Duodenal mucosa (tissue), 2 donors: ENCODE data around the gene GMEB1.
"Not testable (repeated sequence)": the region's sequence is repeated elsewhere in the genome, so short reads cannot be mapped to it uniquely, and the experiment has no call there.

Experiments
- H3K27ac ChIP-seq: one replicate; pipeline ENCODE4 v1.7.0; 2013; ENCODE audit warnings: low read depth, low read length
- H3K27me3 ChIP-seq, 2 donors: one replicate each; pipeline ENCODE4 v1.7.0; 2013; ENCODE audit warnings: low read length in 2 of 2, control low read depth in 1 of 2; ENCODE audit not compliant: insufficient read depth in 2 of 2, control insufficient read depth in 1 of 2
- H3K36me3 ChIP-seq, 2 donors: one replicate each; pipeline ENCODE4 v1.7.0; 2013; ENCODE audit warnings: low read length in 2 of 2, control low read depth in 1 of 2; ENCODE audit not compliant: insufficient read depth in 2 of 2, control insufficient read depth in 1 of 2
- H3K4me1 ChIP-seq, 2 donors: one replicate each; pipeline ENCODE4 v1.7.0; 2013; ENCODE audit warnings: low read length in 2 of 2, control low read depth in 1 of 2; ENCODE audit not compliant: insufficient read depth in 2 of 2, control insufficient read depth in 1 of 2
- H3K4me3 ChIP-seq, 2 donors: one replicate each; pipeline ENCODE4 v1.7.0; 2013; ENCODE audit warnings: low read length in 2 of 2, low read depth in 1 of 2
- H3K9ac ChIP-seq, 2 donors: one replicate each; pipeline ENCODE4 v1.7.0; 2013; ENCODE audit warnings: low read length in 2 of 2, low read depth in 1 of 2
- H3K9me3 ChIP-seq, 2 donors: one replicate each; pipeline ENCODE4 v1.7.0; 2013; ENCODE audit warnings: low read length in 2 of 2, control low read depth in 1 of 2; ENCODE audit not compliant: control insufficient read depth in 1 of 2

GMEB1 gene

GRCh38 chr1:28671254-28671780 is 2.7 kb downstream of the GMEB1 start:
- Histone ChIP-seq H3K4me1 (peaks cover 4 to 6% of the 10 kb centered on the region in 2 donors), H3K36me3 (no peaks in the 10 kb centered on the region), H3K9me3 (no peaks in the 10 kb centered on the region), H3K4me3 (no peak overlapping the region), H3K27me3 (no peaks in the 10 kb centered on the region), H3K9ac (no peak overlapping the region), H3K27ac (no peak overlapping the region)

GRCh38 chr1:28672971-28673370 is 4.4 kb downstream of the GMEB1 start:
- H3K9me3 ChIP-seq = not testable (repeated sequence)

GRCh38 chr1:28675924-28676257 is 7.3 kb downstream of the GMEB1 start:
- H3K27ac ChIP-seq = no peak overlapping the region
- H3K4me3 ChIP-seq = no peak overlapping the region
- no peaks in the 10 kb centered on the region for H3K27me3 ChIP-seq
- H3K36me3 ChIP-seq = no peaks in the 10 kb centered on the region
- H3K4me1 ChIP-seq = no peaks in the 10 kb centered on the region
- H3K9me3 ChIP-seq = no peaks in the 10 kb centered on the region
- H3K9ac ChIP-seq = no peak overlapping the region

More at GRCh38 chr1:28672971-28673370, 4.4 kb downstream of the GMEB1 start:
- H3K4me3 ChIP-seq, H3K27me3 ChIP-seq, H3K4me1 ChIP-seq, H3K9ac ChIP-seq, H3K36me3 ChIP-seq, H3K27ac ChIP-seq: not testable (repeated sequence)

- Histone ChIP-seq H3K9ac (no peak overlapping the region), H3K27ac (no peak overlapping the region), H3K4me1 (no peaks in the 10 kb centered on the region), H3K4me3 (no peak overlapping the region), H3K27me3 (no peaks in the 10 kb centered on the region), H3K36me3 (peaks cover 0 to 16% of the 10 kb centered on the region in 2 donors), H3K9me3 (no peaks in the 10 kb centered on the region)
Observed at GRCh38 chr1:28680151-28680550, 11.6 kb downstream of the GMEB1 start.

GRCh38 chr1:28682840-28683239 is 14.3 kb downstream of the GMEB1 start:
- Histone ChIP-seq H3K9ac (no peak overlapping the region), H3K4me3 (no peak overlapping the region), H3K9me3 (no peaks in the 10 kb centered on the region), H3K4me1 (no peaks in the 10 kb centered on the region), H3K36me3 (peaks cover 0 to 22% of the 10 kb centered on the region in 2 donors), H3K27me3 (no peaks in the 10 kb centered on the region), H3K27ac (no peak overlapping the region)

- Histone ChIP-seq H3K36me3 (peaks cover 0 to 22% of the 10 kb centered on the region in 2 donors), H3K27me3 (no peaks in the 10 kb centered on the region), H3K4me1 (no peaks in the 10 kb centered on the region), H3K27ac (no peak overlapping the region), H3K4me3 (no peak overlapping the region), H3K9me3 (no peaks in the 10 kb centered on the region), H3K9ac (no peak overlapping the region)
Observed at GRCh38 chr1:28684937-28685336, 16.4 kb downstream of the GMEB1 start.

GRCh38 chr1:28691627-28692026 is 23.0 kb downstream of the GMEB1 start:
- H3K36me3 ChIP-seq = peaks cover under 1 to 30% of the 10 kb centered on the region in 2 donors
- not testable (repeated sequence) for H3K27me3 ChIP-seq, H3K9me3 ChIP-seq, H3K9ac ChIP-seq, H3K27ac ChIP-seq, H3K4me3 ChIP-seq, H3K4me1 ChIP-seq

GRCh38 chr1:28703629-28704028 is 35.0 kb downstream of the GMEB1 start:
- H3K27ac ChIP-seq = no peak overlapping the region
- H3K9me3 ChIP-seq = no peaks in the 10 kb centered on the region
- peaks cover 3 to 44% of the 10 kb centered on the region in 2 donors for H3K36me3 ChIP-seq
- no peak overlapping the region for H3K4me3 ChIP-seq
- no peak overlapping the region for H3K9ac ChIP-seq
- no peaks in the 10 kb centered on the region for H3K27me3 ChIP-seq
- no peaks in the 10 kb centered on the region for H3K4me1 ChIP-seq

GRCh38 chr1:28716336-28716735 is 47.8 kb downstream of the GMEB1 start:
- no peak overlapping the region for H3K27ac ChIP-seq
- no peaks in the 10 kb centered on the region for H3K27me3 ChIP-seq
- H3K9ac ChIP-seq = no peak overlapping the region
- no peaks in the 10 kb centered on the region for H3K9me3 ChIP-seq
- H3K36me3 ChIP-seq = peaks cover 13 to 32% of the 10 kb centered on the region in 2 donors
- H3K4me3 ChIP-seq = no peak overlapping the region
- no peaks in the 10 kb centered on the region for H3K4me1 ChIP-seq

- Histone ChIP-seq H3K4me3 (no peak overlapping the region), H3K4me1 (no peaks in the 10 kb centered on the region), H3K27ac (no peak overlapping the region), H3K9me3 (no peaks in the 10 kb centered on the region), H3K9ac (no peak overlapping the region), H3K36me3 (peaks cover 13 to 19% of the 10 kb centered on the region in 2 donors), H3K27me3 (no peaks in the 10 kb centered on the region)
Observed at GRCh38 chr1:28718166-28718565, 49.6 kb downstream of the GMEB1 start.
